HepG2 (cell line): ENCODE measurements around the gene COX4I2. TPM values are rescaled to one million over a fixed set of nuclear protein-coding genes. Genes with fewer than 3 reads are reported as not detected.

Source experiments
- ADNP ChIP-seq: sonication (generic); formaldehyde crosslinking; IDR thresholded peaks from 2 replicates; pipeline ENCODE4 v1.4.0; 2020; ENCODE audit warnings: missing genetic modification reagents
- BRCA1 ChIP-seq: sonication (generic); formaldehyde crosslinking; IDR thresholded peaks from 2 replicates; pipeline ENCODE4 v1.4.0; 2020; ENCODE audit warnings: missing genetic modification reagents
- KDM2A ChIP-seq: sonication (generic); formaldehyde crosslinking; IDR thresholded peaks from 2 replicates; pipeline ENCODE4 v1.4.0; 2020; ENCODE audit warnings: low read depth, missing genetic modification reagents, borderline replicate concordance
- PCBP2 ChIP-seq: fragments of 200-400 bp; formaldehyde crosslinking; optimal IDR thresholded peaks from 2 replicates; pipeline ENCODE3; 2018; ENCODE audit warnings: low read length, low read depth; ENCODE audit not compliant: poor library complexity, severe bottlenecking
- RORA ChIP-seq: sonication (generic); formaldehyde crosslinking; IDR thresholded peaks from 2 replicates; pipeline ENCODE4 v1.5.0; 2020; ENCODE audit warnings: mild to moderate bottlenecking, missing genetic modification reagents, moderate library complexity
- SSRP1 ChIP-seq: IDR thresholded peaks from 2 replicates; pipeline ENCODE4 v1.6.1; 2016; ENCODE audit warnings: control low read depth
- STAT5B ChIP-seq: sonication (generic); formaldehyde crosslinking; IDR thresholded peaks from 2 replicates; pipeline ENCODE4 v1.4.0; 2020; ENCODE audit warnings: missing genetic modification reagents
- TFDP2 ChIP-seq: sonication (generic); formaldehyde crosslinking; IDR thresholded peaks from 2 replicates; pipeline ENCODE4 v1.4.0; 2020; ENCODE audit warnings: missing genetic modification reagents
- ZNF142 ChIP-seq: sonication (generic); formaldehyde crosslinking; IDR thresholded peaks from 2 replicates; pipeline ENCODE4 v1.4.0; 2020; ENCODE audit warnings: missing genetic modification reagents
- ZNF275 ChIP-seq: sonication (generic); formaldehyde crosslinking; IDR thresholded peaks from 2 replicates; pipeline ENCODE4 v1.8.0; 2022; ENCODE audit warnings: missing genetic modification reagents, mild to moderate bottlenecking, inconsistent platforms, borderline replicate concordance
- polyA plus RNA-seq, 8 experiments: library from polyadenylated mRNA; depleted of rRNA in 3 of 8; stranded (reverse) in 7 of 8; unstranded in 1 of 8; fragments of >200 nt; fragmentation: Illumina TruSeq in 4 of 8; extraction: Trizol in 4 of 8; gene quantifications; 2 replicates each; pipeline versions ENCODE4 v1.2.1 to v1.2.3, GENCODE V29; 2011 to 2016; ENCODE audit warnings: low read depth in 4 of 8, missing spikeins in 1 of 8, mixed read lengths in 1 of 8; ENCODE audit not compliant: insufficient read depth in 1 of 8
- total RNA-seq, 5 experiments: library from RNA; depleted of rRNA; stranded (reverse); fragments of >200 nt; fragmentation: Illumina TruSeq; extraction: Trizol; gene quantifications; 2 replicates each; pipeline ENCODE4 v1.2.3, GENCODE V29; 2016; ENCODE audit warnings: low read depth in 1 of 5
- TF ChIP-seq, protein P1 (sequence below): sonication (generic); formaldehyde crosslinking; IDR thresholded peaks from 2 replicates; pipeline ENCODE4 v1.4.0; 2020; ENCODE audit warnings: missing genetic modification reagents
- TF ChIP-seq, protein P2 (sequence below): sonication (generic); formaldehyde crosslinking; IDR thresholded peaks from 2 replicates; pipeline ENCODE4 v1.9.0; 2021; ENCODE audit warnings: missing genetic modification reagents, mild to moderate bottlenecking, borderline replicate concordance
- TF ChIP-seq, protein P3 (sequence below): sonication (generic); formaldehyde crosslinking; IDR thresholded peaks from 2 replicates; pipeline ENCODE4 v1.9.0; 2022; ENCODE audit warnings: missing genetic modification reagents, mild to moderate bottlenecking, borderline replicate concordance
- TF ChIP-seq, protein P4 (sequence below): IDR thresholded peaks from 2 replicates; pipeline ENCODE4 v1.6.1; 2016; ENCODE audit warnings: missing genetic modification reagents, missing compliant biosample characterization

The COX4I2 gene
- total and polyA plus RNA-seq, 2 of the 13 experiments (the other 11 are each of a cell fraction or from before 2014, with no cell fraction given), result 1.1 TPM; not detected in 1

- TF ChIP-seq ADNP (CRISPR knock-in tag) (peak; percentile 29; the same call in 1 of the 2 replicates), ZNF142 (peak; percentile 61; the same call in 1 of the 2 replicates), STAT5B (CRISPR knock-in tag) (0 out of 2 replicates have a peak, but pooled peaks have one; percentile 35), KDM2A (CRISPR knock-in tag) (peak; percentile 98), SSRP1 (CRISPR knock-in tag) (peak; percentile 46; the same call in 1 of the 2 replicates), BRCA1 (CRISPR knock-in tag) (no peak), PCBP2 (no peak), TFDP2 (peak; percentile 57), ZNF275 (CRISPR knock-in tag) (no peak), RORA (no peak)
- TF ChIP-seq, protein P1, sequence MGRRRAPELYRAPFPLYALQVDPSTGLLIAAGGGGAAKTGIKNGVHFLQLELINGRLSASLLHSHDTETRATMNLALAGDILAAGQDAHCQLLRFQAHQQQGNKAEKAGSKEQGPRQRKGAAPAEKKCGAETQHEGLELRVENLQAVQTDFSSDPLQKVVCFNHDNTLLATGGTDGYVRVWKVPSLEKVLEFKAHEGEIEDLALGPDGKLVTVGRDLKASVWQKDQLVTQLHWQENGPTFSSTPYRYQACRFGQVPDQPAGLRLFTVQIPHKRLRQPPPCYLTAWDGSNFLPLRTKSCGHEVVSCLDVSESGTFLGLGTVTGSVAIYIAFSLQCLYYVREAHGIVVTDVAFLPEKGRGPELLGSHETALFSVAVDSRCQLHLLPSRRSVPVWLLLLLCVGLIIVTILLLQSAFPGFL (CRISPR knock-in tag), result no peak
- TF ChIP-seq, protein P2, sequence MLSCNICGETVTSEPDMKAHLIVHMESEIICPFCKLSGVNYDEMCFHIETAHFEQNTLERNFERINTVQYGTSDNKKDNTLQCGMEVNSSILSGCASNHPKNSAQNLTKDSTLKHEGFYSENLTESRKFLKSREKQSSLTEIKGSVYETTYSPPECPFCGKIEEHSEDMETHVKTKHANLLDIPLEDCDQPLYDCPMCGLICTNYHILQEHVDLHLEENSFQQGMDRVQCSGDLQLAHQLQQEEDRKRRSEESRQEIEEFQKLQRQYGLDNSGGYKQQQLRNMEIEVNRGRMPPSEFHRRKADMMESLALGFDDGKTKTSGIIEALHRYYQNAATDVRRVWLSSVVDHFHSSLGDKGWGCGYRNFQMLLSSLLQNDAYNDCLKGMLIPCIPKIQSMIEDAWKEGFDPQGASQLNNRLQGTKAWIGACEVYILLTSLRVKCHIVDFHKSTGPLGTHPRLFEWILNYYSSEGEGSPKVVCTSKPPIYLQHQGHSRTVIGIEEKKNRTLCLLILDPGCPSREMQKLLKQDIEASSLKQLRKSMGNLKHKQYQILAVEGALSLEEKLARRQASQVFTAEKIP (CRISPR knock-in tag), result no peak
- TF ChIP-seq, protein P3, sequence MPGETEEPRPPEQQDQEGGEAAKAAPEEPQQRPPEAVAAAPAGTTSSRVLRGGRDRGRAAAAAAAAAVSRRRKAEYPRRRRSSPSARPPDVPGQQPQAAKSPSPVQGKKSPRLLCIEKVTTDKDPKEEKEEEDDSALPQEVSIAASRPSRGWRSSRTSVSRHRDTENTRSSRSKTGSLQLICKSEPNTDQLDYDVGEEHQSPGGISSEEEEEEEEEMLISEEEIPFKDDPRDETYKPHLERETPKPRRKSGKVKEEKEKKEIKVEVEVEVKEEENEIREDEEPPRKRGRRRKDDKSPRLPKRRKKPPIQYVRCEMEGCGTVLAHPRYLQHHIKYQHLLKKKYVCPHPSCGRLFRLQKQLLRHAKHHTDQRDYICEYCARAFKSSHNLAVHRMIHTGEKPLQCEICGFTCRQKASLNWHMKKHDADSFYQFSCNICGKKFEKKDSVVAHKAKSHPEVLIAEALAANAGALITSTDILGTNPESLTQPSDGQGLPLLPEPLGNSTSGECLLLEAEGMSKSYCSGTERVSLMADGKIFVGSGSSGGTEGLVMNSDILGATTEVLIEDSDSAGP (CRISPR knock-in tag), result peak; percentile 89
- TF ChIP-seq, protein P4, sequence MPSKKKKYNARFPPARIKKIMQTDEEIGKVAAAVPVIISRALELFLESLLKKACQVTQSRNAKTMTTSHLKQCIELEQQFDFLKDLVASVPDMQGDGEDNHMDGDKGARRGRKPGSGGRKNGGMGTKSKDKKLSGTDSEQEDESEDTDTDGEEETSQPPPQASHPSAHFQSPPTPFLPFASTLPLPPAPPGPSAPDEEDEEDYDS, result peak; percentile 72; the same call in 1 of the 2 replicates
These were observed 24.1 kb downstream of the COX4I2 start (continued) for GRCh38 chr20:31661625-31662371.
